OCI-LY1 (cell line): ENCODE measurements around the gene RAB11FIP3.

Experiments
- H2AFZ ChIP-seq: fragments of 200-600 bp; sonication (generic), shearing (Covaris generic); 2 replicates; pipeline ENCODE4 v1.6.0; 2014; ENCODE audit warnings: antibody characterized with exemption, mild to moderate bottlenecking, low read length
- H3F3A ChIP-seq: fragments of 200-600 bp; sonication (generic), shearing (Covaris generic); 2 replicates; pipeline ENCODE4 v1.6.0; 2014; ENCODE audit warnings: mild to moderate bottlenecking, antibody characterized with exemption, low read length, moderate library complexity; ENCODE audit not compliant: insufficient read depth
- H3K27ac ChIP-seq: fragments of 200-600 bp; sonication (generic); 2 replicates; pipeline ENCODE4 v1.5.1; 2014; ENCODE audit warnings: low read length, mixed run types, mild to moderate bottlenecking, low read depth; ENCODE audit not compliant: poor library complexity, severe bottlenecking
- H3K27me3 ChIP-seq: fragments of 200-600 bp; sonication (generic); 2 replicates; pipeline ENCODE4 v1.6.0; 2014; ENCODE audit warnings: antibody characterized with exemption, mild to moderate bottlenecking, low read length, moderate library complexity; ENCODE audit not compliant: insufficient read depth
- H3K36me3 ChIP-seq: fragments of 200-600 bp; sonication (generic); 2 replicates; pipeline ENCODE4 v1.6.1; 2014; ENCODE audit warnings: mild to moderate bottlenecking, antibody characterized with exemption, low read length, moderate library complexity, mixed read lengths; ENCODE audit not compliant: insufficient read depth
- H3K4me1 ChIP-seq: fragments of 200-600 bp; sonication (generic); 2 replicates; pipeline ENCODE4 v1.5.1; 2014; ENCODE audit warnings: mild to moderate bottlenecking, low read length, moderate library complexity; ENCODE audit not compliant: insufficient read depth, severe bottlenecking
- H3K4me2 ChIP-seq: fragments of 200-600 bp; sonication (generic), shearing (Covaris generic); 2 replicates; pipeline ENCODE4 v1.6.1; 2014; ENCODE audit warnings: low read length
- H3K4me3 ChIP-seq: fragments of 200-600 bp; sonication (generic); 2 replicates; pipeline ENCODE4 v1.5.1; 2014; ENCODE audit warnings: low read length, low read depth, mild to moderate bottlenecking, mixed read lengths; ENCODE audit not compliant: poor library complexity, severe bottlenecking
- H3K79me2 ChIP-seq: fragments of 200-600 bp; shearing (Covaris generic); 2 replicates; pipeline ENCODE4 v1.6.1; 2016; ENCODE audit warnings: mixed run types, low read length, mixed read lengths; ENCODE audit not compliant: insufficient read depth
- H3K9ac ChIP-seq: fragments of 200-600 bp; sonication (generic), shearing (Covaris generic); 2 replicates; pipeline ENCODE4 v1.6.1; 2014; ENCODE audit warnings: mild to moderate bottlenecking, low read length, mixed read lengths
- H3K9me2 ChIP-seq: fragments of 200-600 bp; sonication (generic), shearing (Covaris generic); 2 replicates; pipeline ENCODE4 v1.6.1; 2014; ENCODE audit warnings: low read depth, mild to moderate bottlenecking, low read length, mixed read lengths
- H3K9me3 ChIP-seq: fragments of 200-600 bp; shearing (Covaris generic); 2 replicates; pipeline ENCODE4 v1.6.1; 2014; ENCODE audit warnings: low read length, mixed read lengths
- H4K20me1 ChIP-seq: fragments of 200-600 bp; sonication (generic), shearing (Covaris generic); 2 replicates; pipeline ENCODE4 v1.6.0; 2016; ENCODE audit warnings: mild to moderate bottlenecking, low read length; ENCODE audit not compliant: insufficient read depth
- CTCF ChIP-seq: fragments of 200-600 bp; sonication (generic), shearing (Covaris generic); IDR thresholded peaks from 2 replicates; pipeline ENCODE4 v1.5.1; 2017; ENCODE audit warnings: mild to moderate bottlenecking, antibody characterized with exemption, low read length, moderate library complexity, mixed read lengths
- EZH2 ChIP-seq: fragments of 200-600 bp; sonication (generic), shearing (Covaris generic); IDR thresholded peaks from 2 replicates; pipeline ENCODE4 v1.8.0; 2017; ENCODE audit warnings: borderline replicate concordance, mixed run types, mild to moderate bottlenecking, antibody characterized with exemption, low read length, moderate library complexity, mixed read lengths

The RAB11FIP3 gene

GRCh38 chr16:569445-570254 is 144.2 kb downstream of the RAB11FIP3 start, which contains the start of gene PIGQ:
TSS of gene PIGQ (plus strand) at chr16:569968. CDS start at chr16:574075, 4,107 bp downstream.
- Histone ChIP-seq H3K36me3 (no peaks in the 10 kb centered on the region), H3K9ac (peak within 1 kb of the TSS; percentile 93), H4K20me1 (no peaks in the 10 kb centered on the region), H3F3A (no peaks in the 10 kb centered on the region), H3K79me2 (no peaks in the 10 kb centered on the region), H3K4me3 (peak within 1 kb of the TSS; percentile 97), H3K27ac (no peak within 1 kb of the TSS), H3K27me3 (no peaks in the 10 kb centered on the region; the same call in 1 of the 2 replicates), H3K9me2 (no peaks in the 10 kb centered on the region), H3K9me3 (no peaks in the 10 kb centered on the region), H3K4me1 (peaks cover 31% of the 10 kb centered on the region), H2AFZ (no peak within 1 kb of the TSS), H3K4me2 (peak within 1 kb of the TSS; percentile 79)
- TF ChIP-seq CTCF (no peak), EZH2 (no peak)
